Muscle layer of duodenum (tissue), 2 donors: ENCODE measurements around the gene OR1J2.

ENCODE experiments used
- H3K27ac ChIP-seq: one replicate; pipeline ENCODE4 v1.7.0; 2013; ENCODE audit warnings: mild to moderate bottlenecking, low read length
- H3K27me3 ChIP-seq: one replicate; pipeline ENCODE4 v1.7.0; 2013; ENCODE audit warnings: low read depth, mild to moderate bottlenecking, control low read depth, low read length
- H3K36me3 ChIP-seq, 2 donors: one replicate each; pipeline ENCODE4 v1.7.0; 2013; ENCODE audit warnings: low read length in 2 of 2, control low read depth in 1 of 2, mild to moderate bottlenecking in 1 of 2; ENCODE audit not compliant: insufficient read depth in 2 of 2, control insufficient read depth in 1 of 2
- H3K4me1 ChIP-seq, 2 donors: one replicate each; pipeline ENCODE4 v1.7.0; 2013; ENCODE audit warnings: low read length in 2 of 2, mild to moderate bottlenecking in 2 of 2, control low read depth in 1 of 2, moderate library complexity in 1 of 2; ENCODE audit not compliant: insufficient read depth in 2 of 2, control insufficient read depth in 1 of 2
- H3K4me3 ChIP-seq, 2 donors: one replicate each; pipeline ENCODE4 v1.7.0; 2013; ENCODE audit warnings: low read length in 2 of 2, low read depth in 1 of 2, mild to moderate bottlenecking in 1 of 2
- H3K9me3 ChIP-seq, 2 donors: one replicate each; pipeline ENCODE4 v1.7.0; 2013; ENCODE audit warnings: low read length in 2 of 2, control low read depth in 1 of 2, mild to moderate bottlenecking in 1 of 2; ENCODE audit not compliant: control insufficient read depth in 1 of 2
- donor health status: healthy.

The OR1J2 gene, protein sequence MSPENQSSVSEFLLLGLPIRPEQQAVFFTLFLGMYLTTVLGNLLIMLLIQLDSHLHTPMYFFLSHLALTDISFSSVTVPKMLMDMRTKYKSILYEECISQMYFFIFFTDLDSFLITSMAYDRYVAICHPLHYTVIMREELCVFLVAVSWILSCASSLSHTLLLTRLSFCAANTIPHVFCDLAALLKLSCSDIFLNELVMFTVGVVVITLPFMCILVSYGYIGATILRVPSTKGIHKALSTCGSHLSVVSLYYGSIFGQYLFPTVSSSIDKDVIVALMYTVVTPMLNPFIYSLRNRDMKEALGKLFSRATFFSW

DNA sequence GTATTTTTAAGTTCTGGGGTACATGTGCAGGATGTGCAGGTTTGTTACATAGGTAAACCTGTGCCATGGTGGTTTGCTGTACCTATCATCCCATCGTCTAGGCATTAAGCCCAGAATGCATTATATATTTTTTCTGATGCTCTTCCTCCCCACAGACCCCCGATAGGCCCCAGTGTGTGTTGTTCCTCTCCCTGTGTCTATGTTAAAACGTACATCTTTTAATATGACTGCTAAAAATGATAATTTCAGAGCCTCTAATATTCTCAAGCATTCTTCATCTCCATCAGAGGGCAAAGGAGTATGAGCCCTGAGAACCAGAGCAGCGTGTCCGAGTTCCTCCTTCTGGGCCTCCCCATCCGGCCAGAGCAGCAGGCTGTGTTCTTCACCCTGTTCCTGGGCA is at the start of gene OR1J2:
Gene OR1J2 (plus strand): TSS at position 301 of the 400 bp plus-strand sequence. CDS start 0 bp downstream, at position 301.
- Histone ChIP-seq H3K36me3 (no peaks in the 10 kb centered on the region), H3K4me3 (no peak within 1 kb of the TSS), H3K9me3 (no peaks in the 10 kb centered on the region)

DNA sequence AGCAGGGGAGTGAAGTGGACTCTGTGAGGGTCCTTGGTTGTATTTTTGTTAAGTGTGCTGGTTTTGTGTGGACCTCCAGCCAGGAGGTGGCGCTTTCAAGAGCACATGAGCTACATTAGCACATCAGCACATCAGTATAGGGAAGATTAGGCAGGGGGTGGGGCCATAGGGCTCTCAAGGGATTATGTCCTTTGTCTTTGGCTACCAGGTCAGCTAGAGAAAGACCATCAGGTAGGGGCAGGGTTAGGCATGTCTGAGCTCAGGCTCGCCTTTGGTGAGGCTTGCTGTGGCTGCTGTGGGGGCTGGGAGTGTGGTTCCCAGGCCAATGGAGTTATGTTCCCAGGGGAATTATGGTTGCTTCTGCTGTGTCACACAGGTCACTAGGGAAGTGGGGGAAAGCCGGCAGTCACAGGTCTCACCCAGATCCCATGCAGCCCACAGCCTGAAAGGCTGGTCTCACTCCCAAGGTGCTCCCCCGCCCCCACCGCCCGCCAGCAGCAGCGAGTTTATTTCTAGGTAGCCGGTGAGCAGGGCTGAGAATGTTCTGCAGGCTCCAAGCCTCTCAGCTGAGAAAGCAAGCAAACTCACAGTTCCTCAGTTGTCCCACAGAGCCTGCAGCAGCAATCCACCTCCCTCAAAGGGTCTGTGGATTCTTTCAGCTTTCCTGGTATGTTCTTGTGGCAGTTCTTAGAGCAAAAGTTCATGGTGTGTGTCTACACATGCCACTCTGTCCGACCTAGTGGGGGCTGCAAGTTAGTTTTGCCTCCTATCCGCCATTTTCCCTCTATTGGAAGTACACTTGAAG is 46.6 kb upstream of the OR1J2 start:
- peak overlapping the region; percentile 71 for H3K4me3 ChIP-seq

More for the DNA sequence above, at the start of gene OR1J2:
- H3K27ac ChIP-seq = no peak within 1 kb of the TSS
- no peaks in the 10 kb centered on the region for H3K4me1 ChIP-seq
- no peaks in the 10 kb centered on the region for H3K27me3 ChIP-seq

DNA sequence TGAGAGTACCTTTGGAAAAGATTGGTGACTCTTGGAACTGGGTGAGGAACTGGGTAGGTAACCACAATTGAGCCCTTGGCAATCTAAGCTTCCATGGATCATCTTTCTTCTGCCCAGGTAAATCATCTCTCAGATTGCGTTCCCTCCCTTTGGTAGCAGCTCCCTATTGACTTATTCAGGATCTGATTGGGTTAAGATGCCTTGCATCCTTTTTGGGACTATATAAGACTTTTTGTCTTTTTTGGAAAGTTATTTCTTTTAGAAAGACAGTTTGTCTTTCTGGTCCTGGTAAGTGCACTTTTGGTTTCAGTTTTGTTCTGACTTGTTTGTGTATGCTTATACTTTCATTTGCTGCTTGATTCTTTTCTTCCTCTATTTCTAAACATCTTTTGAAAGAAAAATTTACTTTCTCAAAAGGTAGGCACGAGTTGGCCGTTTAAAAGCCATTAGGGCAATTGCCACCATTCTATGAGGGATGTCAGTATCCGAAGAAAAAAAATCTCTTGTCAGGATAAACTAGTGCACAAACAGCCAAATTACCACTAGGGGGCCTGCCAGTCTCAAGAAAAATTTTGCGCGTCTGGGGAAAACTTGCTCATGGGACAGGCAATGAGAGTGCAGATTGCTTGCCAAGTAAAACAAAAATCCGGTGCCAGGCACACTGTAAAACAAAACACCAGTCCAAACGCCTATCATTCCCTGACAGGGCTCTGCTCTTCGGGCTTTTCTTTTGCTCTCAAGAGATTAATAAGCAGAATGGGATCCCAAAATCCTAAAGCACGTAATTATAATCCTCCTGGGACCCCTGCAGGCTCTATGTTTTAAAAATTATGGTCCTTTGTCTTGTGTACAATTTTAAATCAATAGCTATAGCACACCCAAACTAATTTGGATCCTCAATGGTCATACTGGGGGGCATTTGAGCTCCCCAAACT is 45.7 kb upstream of the OR1J2 start:
- Histone ChIP-seq H3K27me3 (no peaks in the 10 kb centered on the region), H3K27ac (peak overlapping the region; percentile 21), H3K36me3 (no peaks in the 10 kb centered on the region), H3K9me3 (no peaks in the 10 kb centered on the region), H3K4me3 (peak overlapping the region; percentile 71), H3K4me1 (peaks cover 0 to 10% of the 10 kb centered on the region in 2 donors)

More for the DNA sequence above, 46.6 kb upstream of the OR1J2 start:
- no peaks in the 10 kb centered on the region for H3K27me3 ChIP-seq
- H3K4me1 ChIP-seq = peaks cover 0 to 10% of the 10 kb centered on the region in 2 donors
- no peaks in the 10 kb centered on the region for H3K36me3 ChIP-seq
- no peaks in the 10 kb centered on the region for H3K9me3 ChIP-seq
- peak overlapping the region; percentile 21 for H3K27ac ChIP-seq

DNA sequence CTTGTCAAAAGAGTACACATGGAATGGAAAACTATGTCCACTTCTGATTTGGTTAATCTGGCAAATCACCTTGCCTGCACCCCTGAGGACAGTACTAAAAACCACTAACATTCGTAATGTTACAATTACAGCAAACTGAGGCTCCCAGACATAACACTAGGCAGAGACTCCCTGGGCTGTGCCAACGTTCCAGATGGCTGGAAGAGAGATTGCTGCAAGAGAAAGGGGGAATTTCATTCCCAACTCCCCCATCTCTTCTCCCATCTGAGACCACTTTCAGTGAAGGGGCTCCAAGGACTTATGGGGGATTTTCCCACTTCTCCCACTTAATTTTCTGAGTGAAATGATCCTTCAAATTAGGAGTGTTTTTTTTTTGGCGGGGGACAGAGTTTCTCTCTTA is 44.1 kb upstream of the OR1J2 start:
- H3K4me1 ChIP-seq = peaks cover 0 to 10% of the 10 kb centered on the region in 2 donors

DNA sequence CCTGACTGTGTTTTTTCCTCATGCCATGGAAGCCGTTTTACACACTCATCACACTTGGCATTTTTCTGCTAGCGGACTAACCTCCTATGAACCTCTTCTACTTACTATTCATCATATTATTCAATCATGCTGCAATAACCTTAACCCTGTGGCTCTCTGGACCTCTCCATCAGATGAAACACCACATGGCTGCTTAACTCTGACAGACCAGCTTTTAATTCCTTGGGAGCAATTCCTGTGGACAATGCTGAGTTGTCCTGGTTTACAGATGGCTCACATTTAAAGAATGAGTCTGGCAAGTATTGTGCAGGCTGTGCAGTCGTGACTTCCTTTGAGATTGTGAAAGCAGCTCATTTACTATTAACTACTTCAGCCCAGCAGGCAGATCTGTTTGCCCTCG is 41.9 kb upstream of the OR1J2 start:
- Histone ChIP-seq H3K36me3 (no peaks in the 10 kb centered on the region), H3K9me3 (no peaks in the 10 kb centered on the region), H3K4me3 (no peak overlapping the region), H3K27ac (no peak overlapping the region), H3K4me1 (peaks cover 0 to 10% of the 10 kb centered on the region in 2 donors), H3K27me3 (no peaks in the 10 kb centered on the region)

More for the DNA sequence above, 44.1 kb upstream of the OR1J2 start:
- Histone ChIP-seq H3K4me3 (no peak overlapping the region), H3K27me3 (no peaks in the 10 kb centered on the region), H3K36me3 (no peaks in the 10 kb centered on the region), H3K27ac (no peak overlapping the region), H3K9me3 (no peaks in the 10 kb centered on the region)

DNA sequence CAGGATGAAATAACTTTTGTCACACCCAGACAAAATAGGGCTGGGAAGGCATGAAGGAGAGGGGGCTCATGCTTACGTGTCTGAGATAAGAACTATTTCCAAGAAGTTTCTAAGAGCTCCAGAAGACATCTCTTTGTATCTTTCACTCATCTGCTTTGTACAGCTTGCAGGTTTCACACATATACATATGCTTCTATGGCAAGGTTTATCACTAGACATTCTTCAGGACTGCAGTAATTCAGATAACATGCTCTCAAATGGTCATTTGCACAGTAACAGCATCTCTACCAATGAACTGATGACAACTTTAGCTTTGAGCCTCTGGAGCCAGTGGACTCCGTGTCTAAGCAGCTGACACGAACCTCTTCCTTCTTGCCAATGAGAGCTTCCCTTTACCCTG is 36.0 kb upstream of the OR1J2 start:
- Histone ChIP-seq H3K4me3 (no peak overlapping the region), H3K4me1 (no peaks in the 10 kb centered on the region), H3K27ac (no peak overlapping the region), H3K27me3 (no peaks in the 10 kb centered on the region), H3K9me3 (no peaks in the 10 kb centered on the region), H3K36me3 (no peaks in the 10 kb centered on the region)

DNA sequence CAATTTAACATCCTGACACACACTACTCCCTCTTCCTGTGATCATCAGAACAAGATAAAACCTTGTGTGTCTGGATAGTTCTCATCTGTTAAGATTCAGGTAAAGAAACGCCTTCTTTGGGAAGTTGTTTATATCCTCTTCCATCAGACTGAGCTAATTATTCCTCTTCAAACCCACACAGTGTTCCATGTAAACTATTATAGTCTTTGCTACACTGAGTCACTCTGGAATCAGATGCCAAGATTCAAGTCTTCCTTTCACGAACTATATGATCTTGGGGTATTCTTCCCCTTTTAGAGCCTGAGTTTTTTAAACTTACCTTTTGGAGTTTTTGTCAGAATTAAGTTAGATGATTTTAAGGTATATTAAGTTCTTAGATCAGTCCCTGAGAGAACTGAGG is 34.9 kb upstream of the OR1J2 start:
- Histone ChIP-seq H3K4me1 (no peaks in the 10 kb centered on the region), H3K9me3 (no peaks in the 10 kb centered on the region), H3K4me3 (no peak overlapping the region), H3K27me3 (no peaks in the 10 kb centered on the region), H3K27ac (no peak overlapping the region), H3K36me3 (no peaks in the 10 kb centered on the region)

DNA sequence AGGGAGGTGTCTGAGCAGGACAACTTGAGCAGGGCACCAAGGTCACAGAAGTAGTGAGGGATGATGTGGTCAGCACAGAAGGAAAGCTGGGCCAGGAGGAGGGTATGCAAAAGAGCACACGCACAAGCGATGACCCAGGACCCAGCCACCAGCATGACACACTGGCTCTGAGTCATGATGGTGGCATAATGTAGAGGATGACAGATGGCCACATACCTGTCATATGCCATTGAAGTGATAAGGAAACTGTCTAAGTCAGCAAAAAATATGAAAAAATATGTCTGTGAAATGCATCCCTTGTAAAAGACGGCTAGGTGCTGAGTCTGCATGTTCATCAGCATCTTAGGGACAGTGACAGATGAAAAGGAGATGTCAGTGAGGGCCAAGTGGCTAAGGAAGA is 33.3 kb upstream of the OR1J2 start:
- Histone ChIP-seq H3K27ac (no peak overlapping the region), H3K4me3 (no peak overlapping the region), H3K36me3 (no peaks in the 10 kb centered on the region), H3K4me1 (no peaks in the 10 kb centered on the region), H3K9me3 (no peaks in the 10 kb centered on the region), H3K27me3 (no peaks in the 10 kb centered on the region)

DNA sequence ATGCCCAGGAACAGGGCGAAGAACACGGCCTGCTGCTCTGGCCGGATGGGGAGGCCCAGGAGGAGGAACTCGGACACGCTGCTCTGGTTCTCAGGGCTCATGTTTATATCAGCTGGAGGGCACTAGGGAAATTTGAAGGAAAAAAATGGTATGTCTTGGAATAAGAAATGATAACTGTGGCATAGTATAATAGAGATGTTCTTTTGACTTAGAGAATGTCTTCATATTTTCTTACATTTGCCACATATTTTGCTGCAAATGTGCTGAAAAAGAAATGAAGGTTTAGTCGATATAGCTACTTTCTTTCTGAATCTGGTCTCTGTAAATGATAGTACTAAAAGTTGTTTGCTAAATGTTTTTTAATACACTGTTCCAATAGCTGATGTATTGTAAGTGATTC is 32.8 kb upstream of the OR1J2 start, which contains the start of gene OR1J1:
Gene OR1J1 (minus strand): TSS at position 101 of the 400 bp plus-strand sequence. CDS start 0 bp downstream, at position 101.
- no peaks in the 10 kb centered on the region for H3K4me1 ChIP-seq
- H3K36me3 ChIP-seq = no peaks in the 10 kb centered on the region
- no peaks in the 10 kb centered on the region for H3K27me3 ChIP-seq
- H3K27ac ChIP-seq = no peak within 1 kb of the TSS
- H3K9me3 ChIP-seq = no peaks in the 10 kb centered on the region
- H3K4me3 ChIP-seq = no peak within 1 kb of the TSS

DNA sequence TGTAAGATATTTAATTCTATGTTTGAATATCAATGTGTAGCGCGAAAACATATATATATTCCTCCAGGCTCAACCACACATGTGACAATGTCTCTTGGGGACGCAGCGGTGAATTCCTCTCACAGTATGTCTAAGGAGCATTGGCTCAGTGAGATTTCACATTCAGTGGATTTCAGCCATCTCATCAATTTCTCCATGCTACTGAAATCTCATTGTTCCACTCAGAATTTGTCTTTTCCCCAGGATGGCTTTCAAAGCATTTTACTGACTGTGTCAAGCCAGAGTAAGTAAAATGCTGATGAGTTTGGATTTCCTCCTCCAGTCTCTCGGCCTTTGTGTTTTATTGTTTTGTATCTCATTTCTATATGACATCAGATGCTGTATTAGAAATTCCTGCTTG is 31.5 kb upstream of the OR1J2 start:
- Histone ChIP-seq H3K36me3 (no peaks in the 10 kb centered on the region), H3K4me1 (no peaks in the 10 kb centered on the region), H3K27me3 (no peaks in the 10 kb centered on the region), H3K27ac (no peak overlapping the region), H3K4me3 (no peak overlapping the region), H3K9me3 (no peaks in the 10 kb centered on the region)

DNA sequence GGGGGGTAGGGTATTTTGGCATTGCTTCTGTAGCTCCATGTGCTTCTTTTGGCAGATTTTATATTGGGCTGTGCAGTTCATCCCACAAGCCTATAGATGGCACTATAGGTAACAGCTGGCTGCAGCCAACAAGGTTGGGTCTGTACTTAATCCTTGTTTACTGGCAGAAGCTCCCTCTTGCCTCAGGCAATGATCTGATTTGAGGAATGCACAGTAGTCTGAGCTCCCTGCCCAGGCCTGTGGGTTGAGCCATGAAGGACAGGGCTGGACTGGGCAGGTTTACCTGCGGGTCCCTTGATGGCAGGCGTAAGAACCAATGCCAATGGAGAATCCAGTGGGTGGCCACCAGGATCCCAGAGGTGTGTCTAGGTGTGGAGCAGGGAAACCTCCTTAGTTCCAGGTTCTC is 11.7 kb upstream of the OR1J2 start:
- H3K4me1 ChIP-seq = no peaks in the 10 kb centered on the region
- H3K27me3 ChIP-seq = no peaks in the 10 kb centered on the region
- no peak overlapping the region for H3K27ac ChIP-seq
- H3K4me3 ChIP-seq = no peak overlapping the region
- peaks cover 0 to 2% of the 10 kb centered on the region in 2 donors for H3K9me3 ChIP-seq
- H3K36me3 ChIP-seq = no peaks in the 10 kb centered on the region
